GM11168 (cell line): ENCODE data around the gene FSTL5.
"Not testable (repeated sequence)": the region's sequence is repeated elsewhere in the genome, so short reads cannot be mapped to it uniquely, and the experiment has no call there.

Experiments used
- in situ Hi-C: fragments of 300-500 bp; cut with MboI; formaldehyde crosslinking; loops from one replicate; pipeline ENCODE4 v1.12.0; 2022; ENCODE audit warnings: low sequenced_read_pairs; ENCODE audit not compliant: unreplicated experiment

FSTL5 gene

GRCh38 chr4:161760008-161760407 lies 403.8 kb downstream of the FSTL5 start:
- in situ Hi-C loops = no loop called here

- in situ Hi-C loops = not testable (repeated sequence)
These were observed 405.4 kb downstream of the FSTL5 start for GRCh38 chr4:161758412-161758811.

GRCh38 chr4:161728929-161729328 lies 434.9 kb downstream of the FSTL5 start:
- in situ Hi-C loops = no loop called here

DNA sequence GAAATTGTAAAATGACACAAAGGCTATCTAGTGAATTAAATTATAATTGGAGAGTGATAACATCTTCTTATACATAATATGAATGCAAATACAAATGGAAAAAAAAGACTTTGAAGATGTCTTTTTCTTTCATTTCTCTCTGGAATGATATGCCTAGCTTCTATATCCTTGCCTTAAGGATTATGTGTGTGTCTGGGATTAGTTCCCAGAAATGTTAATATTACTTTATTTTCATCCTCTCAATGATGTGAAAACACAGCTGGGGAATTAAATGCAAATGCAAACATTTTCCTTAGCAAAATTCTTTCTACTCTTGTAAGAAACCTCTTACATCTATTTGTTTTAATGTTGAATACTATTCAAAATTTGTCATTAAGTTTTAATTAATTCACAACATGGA lies 441.9 kb downstream of the FSTL5 start:
- in situ Hi-C loops = no loop called here

- in situ Hi-C loops = no loop called here
These were observed 446.7 kb downstream of the FSTL5 start for GRCh38 chr4:161717084-161717483.

- in situ Hi-C loops = no loop called here
These were observed 448.9 kb downstream of the FSTL5 start for GRCh38 chr4:161714931-161715330.

DNA sequence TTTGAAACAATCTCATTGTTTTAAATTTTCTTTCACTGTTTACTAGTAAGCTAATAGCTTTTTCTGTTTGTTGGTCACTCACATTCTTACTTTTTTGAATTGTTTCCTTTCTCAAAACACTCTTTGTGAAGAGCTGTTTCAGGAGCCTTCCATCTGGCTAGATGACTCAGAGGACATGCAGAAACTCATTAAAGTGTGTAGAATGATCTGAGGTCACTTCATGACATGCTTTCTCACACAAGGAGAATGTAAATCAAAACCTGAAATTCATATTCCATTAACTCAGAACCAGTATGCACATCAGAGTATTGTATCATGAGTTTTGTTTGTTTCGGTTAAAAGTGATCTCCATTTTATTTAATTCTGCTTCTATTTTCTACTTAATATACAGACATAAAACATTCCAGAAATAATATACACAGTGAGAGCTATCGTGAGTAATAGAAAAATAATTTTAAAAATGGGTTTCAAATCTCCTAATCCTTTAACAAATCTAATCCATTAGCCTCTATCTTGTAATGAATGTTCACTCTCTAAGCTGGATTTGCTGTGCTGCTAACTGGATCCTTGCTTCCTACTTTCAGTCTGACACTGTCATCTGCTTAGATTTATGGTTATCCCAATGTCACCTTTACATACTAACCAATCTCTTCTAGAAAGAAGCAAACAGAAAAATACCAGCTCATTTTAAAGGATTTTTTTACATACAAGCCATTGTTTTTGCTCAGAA lies 449.6 kb downstream of the FSTL5 start:
- in situ Hi-C loops = no loop called here

DNA sequence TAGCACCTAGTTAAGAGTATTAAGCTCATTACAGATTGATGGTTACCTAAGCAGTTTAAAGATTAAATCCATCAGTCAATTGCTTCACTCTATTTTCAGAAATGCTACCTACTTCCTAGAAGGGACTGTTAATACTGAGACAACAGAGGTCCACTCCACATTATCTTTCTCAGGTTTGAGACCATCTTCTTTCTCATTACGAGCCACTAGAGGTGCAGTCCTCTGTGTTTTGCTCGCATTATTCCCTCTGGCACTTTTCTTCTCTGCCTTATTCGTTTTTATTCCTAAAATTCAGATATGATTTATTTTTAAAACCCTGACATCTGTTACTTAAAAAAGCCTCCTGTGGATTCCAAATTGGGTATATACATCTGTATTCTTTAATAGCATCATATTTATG lies 459.1 kb downstream of the FSTL5 start:
- in situ Hi-C loops = no loop called here

DNA sequence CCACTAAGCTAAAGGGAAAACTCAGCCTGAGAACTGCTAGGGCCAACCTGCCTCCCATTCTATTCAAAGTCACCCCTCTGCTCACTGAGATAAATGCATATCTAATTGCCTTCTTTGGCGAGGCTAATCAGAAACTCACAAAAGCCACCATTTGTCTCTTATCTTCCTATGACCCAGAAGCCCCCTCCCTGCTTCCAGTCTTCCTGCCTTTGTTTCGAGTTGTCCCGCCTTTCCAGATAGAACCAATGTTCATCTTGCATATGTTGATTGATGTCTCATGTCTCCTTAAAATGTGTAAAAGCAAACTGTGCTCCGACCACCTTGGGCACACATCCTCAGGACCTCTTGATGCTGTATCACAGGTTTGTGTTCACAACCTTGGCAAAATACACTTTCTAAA lies 459.8 kb downstream of the FSTL5 start:
- in situ Hi-C loops = no loop called here

- in situ Hi-C loops = no loop called here
These were observed 461.5 kb downstream of the FSTL5 start for GRCh38 chr4:161702287-161702686.

GRCh38 chr4:161696944-161697343 lies 466.9 kb downstream of the FSTL5 start:
- in situ Hi-C loops = no loop called here

GRCh38 chr4:161680146-161680545 lies 483.7 kb downstream of the FSTL5 start:
- in situ Hi-C loops = no loop called here

- in situ Hi-C loops = no loop called here
These were observed 499.1 kb downstream of the FSTL5 start for GRCh38 chr4:161664740-161665139.

- in situ Hi-C loops = no loop called here
These were observed 500.0 kb downstream of the FSTL5 start for GRCh38 chr4:161663844-161664243.

GRCh38 chr4:161658676-161659075 lies 505.1 kb downstream of the FSTL5 start:
- in situ Hi-C loops = no loop called here

DNA sequence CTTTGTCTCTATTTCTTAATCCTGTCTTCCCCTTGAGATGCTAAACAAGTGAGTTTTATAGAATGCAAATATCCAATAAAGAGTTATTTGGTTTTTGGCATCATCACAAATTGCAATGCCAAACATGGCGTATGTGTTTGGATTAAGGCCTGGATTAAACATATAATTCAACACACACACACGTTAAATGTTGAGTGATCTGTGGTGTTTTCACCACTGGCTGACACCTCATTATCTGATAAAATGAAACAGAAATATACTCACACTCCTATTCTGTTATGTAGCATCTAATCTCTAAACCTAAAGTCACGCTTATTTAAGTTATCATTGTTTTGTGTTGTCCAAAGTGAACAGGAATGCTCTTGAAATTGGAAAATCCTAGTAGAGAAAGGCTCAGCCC lies 506.2 kb downstream of the FSTL5 start:
- in situ Hi-C loops = no loop called here

DNA sequence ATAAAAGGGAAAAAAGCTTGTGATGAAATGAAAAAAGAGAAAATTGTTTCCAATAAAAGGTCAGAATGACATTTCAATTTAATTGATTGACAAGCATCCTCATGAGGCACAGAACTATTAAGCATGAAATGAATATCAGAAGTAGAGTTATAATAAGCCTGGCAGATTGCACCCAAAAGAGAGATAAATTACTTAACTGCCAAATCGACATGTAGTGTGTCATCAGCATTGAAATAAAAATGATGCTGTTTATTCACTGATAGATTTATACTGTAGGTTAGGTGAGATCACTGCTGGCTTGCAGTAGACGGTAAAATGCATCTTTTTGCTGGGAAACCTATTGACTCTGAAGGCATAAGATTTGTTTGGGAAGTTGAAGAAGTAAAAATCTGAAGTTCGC lies 507.2 kb downstream of the FSTL5 start:
- in situ Hi-C loops = no loop called here

- in situ Hi-C loops = no loop called here
These were observed 508.7 kb downstream of the FSTL5 start for GRCh38 chr4:161655148-161655547.

GRCh38 chr4:161653697-161654096 lies 510.1 kb downstream of the FSTL5 start:
- in situ Hi-C loops = no loop called here

DNA sequence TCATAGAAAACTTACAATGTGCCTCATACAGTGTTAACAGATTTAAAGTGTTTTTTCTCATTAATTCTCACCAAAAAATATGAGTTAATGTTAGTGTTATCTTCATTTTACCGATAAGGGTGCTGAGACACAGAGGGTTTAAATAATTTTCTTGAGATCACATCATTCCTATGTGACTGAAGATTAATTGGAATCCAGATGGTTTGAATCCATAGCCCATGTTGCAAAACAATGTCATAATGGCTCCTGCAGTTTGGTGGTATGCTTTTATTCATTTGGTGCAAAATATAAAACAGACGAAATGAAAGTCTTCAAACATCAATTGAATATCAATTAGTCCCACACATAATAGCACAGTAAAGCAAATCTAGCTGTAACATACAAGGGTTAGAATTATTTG lies 512.2 kb downstream of the FSTL5 start:
- in situ Hi-C loops = no loop called here

DNA sequence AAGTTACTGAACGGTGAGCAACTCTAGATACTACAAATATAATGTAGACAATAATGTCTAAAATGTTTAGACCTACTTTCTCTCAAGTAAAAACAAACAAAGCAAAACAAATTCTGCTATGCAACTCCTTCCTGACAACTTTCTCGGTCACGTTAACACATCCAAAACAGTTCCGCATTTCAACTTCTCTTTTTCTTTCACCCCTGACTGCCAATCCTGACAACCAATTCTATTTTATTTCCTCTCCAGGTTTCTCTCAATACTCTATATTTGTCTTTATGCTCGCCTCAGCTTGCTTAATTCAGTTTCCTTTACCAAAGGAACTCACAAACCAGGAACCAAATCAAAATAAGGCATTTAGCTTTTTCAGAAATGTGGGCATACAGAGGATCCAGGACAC lies 513.0 kb downstream of the FSTL5 start:
- in situ Hi-C loops = no loop called here

GRCh38 chr4:161647757-161648156 lies 516.0 kb downstream of the FSTL5 start:
- in situ Hi-C loops = no loop called here

- in situ Hi-C loops = no loop called here
These were observed 521.1 kb downstream of the FSTL5 start for GRCh38 chr4:161642708-161643107.
